Measurements from ENCODE around the gene KCMF1.
A peak's percentile ranks its signal among the peaks of the same experiment; 100 is the strongest.

KCMF1 gene

DNA sequence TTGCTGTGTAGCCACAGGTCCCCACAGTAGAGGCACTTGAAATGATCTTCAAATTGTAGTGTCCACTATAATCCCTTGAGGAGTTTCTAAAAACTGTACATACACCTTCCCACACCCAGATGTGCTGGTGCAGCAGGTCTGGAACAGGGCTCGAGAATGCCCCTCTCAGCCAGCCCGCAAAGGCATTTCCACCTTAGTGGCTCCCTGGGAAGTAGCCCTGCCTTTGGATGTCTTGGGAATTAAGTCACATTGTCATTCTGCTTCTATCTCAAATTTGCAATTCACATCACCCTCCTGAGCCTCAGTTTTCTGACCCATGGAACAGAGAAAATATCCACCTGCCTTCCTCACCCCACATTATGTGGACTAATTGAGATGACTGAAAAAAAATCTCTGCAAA is 118.0 kb downstream of the KCMF1 start:
- DNase-seq = no peak

GRCh38 chr2:85089585-85089984 is 118.6 kb downstream of the KCMF1 start:
- peak; percentile 84 for DNase-seq

DNA sequence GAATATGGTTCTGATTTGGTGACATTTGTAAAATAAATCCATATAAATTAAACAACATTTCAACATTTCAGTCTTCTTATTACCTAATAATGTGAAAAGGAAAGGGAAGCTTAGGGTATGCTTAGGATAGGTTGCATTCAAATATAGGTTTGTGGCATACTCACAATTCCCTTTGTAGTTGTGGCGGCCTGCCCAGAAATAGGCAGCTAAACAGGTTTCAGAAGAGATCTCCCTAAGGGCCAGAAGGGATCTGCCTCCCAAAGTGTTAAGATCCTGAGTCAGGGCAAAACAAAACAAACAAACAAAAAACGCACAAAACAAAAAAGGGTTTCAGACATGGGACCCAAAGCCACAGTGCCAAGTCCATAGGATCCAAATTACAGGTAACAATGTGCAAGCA is 120.9 kb downstream of the KCMF1 start:
- DNase-seq = no peak

DNA sequence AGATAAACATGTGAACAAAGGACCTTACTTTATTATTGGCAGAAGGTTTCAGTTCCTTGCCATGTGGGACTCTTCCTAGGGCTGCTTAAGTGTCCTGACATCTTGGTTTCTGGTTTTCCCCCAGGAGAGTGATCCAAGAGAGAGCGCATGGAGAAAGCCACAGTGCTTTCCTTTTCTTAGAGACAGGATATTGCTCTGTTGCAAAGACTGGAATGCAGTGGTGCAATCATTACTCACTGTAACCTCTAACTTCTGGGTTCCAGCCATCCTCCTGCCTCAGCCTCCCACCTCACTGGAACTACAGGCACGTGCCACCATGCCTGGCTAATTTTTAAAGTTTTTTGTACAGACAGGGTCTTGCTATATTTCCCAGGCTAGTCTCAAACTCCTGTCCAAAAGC is 124.1 kb downstream of the KCMF1 start:
- DNase-seq = no peak

DNA sequence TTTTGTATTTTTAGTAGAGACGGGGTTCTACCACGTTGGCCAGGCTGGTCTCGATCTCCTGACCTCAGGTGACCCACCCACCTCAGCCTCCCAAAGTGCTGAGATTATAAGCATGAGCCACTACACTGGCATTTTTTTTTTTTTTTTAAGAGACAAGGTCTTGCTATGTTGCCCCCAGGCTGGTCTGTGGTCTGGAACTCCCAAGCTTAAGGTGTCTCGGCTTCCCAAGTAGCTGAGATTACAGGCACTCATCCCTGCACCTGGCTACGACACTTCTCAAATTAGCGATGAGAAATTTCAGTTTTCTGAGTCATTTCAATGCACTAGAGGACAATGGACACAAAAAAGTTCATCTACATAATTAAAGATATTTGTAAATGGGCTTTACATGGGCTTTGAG is 125.7 kb downstream of the KCMF1 start:
- DNase-seq = no peak

DNA sequence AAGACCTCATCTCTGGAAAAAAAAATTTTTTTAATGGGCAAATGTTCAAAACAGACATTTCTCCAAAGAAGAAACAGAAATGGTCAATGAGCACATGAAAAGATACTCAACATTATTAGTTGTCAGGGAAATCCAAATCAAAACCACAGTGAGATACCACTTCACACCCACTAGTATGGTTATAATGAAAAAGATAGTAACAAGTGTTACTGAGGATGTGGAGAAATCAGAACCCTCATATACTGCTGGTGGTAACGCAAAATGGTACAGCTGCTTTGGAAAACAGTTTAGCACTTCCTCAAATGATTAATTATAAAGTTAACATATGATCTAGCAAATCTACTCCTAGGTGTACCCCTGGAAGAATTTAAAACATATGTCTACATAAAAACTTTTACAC is 133.3 kb downstream of the KCMF1 start:
- no peak for DNase-seq

DNA sequence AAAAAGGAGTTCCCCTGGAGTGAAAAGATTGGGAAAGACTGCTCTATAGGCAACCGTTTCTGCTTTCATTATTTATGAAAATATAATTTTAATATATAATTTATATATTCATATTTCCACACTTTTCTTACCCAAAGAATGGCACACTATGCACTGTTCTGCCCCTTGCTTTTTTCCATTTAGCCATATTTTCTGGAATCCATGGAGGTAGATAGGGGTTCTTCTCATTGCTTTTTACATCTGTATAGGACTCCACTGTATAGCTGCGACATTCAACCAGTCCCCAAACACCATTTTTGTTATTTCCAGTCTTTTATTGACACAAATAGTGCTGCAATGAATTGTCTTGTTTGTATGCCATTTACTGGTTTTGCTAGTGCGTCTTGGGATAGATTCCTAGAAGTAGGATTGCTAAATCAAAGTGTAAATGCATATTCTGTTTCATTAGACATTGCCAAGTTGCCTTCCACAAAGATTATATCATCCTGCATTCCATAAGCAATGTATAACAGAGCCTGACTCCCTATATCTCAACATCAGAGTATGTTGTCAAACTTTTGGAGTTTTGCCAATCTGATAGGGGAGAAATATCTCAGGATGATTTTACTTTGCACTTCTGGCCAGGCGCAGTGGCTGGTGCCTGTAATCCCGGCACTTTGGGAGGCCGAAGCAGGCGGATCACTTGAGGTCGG is 135.7 kb downstream of the KCMF1 start:
- DNase-seq = no peak

Data from femur (tissue), 1 donor.